Testis (tissue), 2 donors: ENCODE results near the gene SLC29A3.

Experiments used
- POLR2A ChIP-seq: fragments of 450-650 bp; IDR thresholded peaks from one replicate; pipeline ENCODE4 v1.6.1; 2017; ENCODE audit warnings: antibody characterized with exemption, mild to moderate bottlenecking, moderate library complexity
- TF ChIP-seq, protein P1 (sequence below), 3 experiments: fragments of 450-650 bp in 2 of 3; fragments of 200-600 bp in 1 of 3; sonication (generic) in 1 of 3; IDR thresholded peaks; one replicate each; pipeline ENCODE4 v1.5.1; 2016 to 2019; ENCODE audit warnings: antibody characterized with exemption in 3 of 3, mild to moderate bottlenecking in 2 of 3, moderate library complexity in 1 of 3

- TF ChIP-seq, protein P1, sequence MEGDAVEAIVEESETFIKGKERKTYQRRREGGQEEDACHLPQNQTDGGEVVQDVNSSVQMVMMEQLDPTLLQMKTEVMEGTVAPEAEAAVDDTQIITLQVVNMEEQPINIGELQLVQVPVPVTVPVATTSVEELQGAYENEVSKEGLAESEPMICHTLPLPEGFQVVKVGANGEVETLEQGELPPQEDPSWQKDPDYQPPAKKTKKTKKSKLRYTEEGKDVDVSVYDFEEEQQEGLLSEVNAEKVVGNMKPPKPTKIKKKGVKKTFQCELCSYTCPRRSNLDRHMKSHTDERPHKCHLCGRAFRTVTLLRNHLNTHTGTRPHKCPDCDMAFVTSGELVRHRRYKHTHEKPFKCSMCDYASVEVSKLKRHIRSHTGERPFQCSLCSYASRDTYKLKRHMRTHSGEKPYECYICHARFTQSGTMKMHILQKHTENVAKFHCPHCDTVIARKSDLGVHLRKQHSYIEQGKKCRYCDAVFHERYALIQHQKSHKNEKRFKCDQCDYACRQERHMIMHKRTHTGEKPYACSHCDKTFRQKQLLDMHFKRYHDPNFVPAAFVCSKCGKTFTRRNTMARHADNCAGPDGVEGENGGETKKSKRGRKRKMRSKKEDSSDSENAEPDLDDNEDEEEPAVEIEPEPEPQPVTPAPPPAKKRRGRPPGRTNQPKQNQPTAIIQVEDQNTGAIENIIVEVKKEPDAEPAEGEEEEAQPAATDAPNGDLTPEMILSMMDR (IDR thresholded peaks at IDR 0.05) = no peak
- no peak for TF ChIP-seq POLR2A
Measured at GRCh38 chr10:71397296-71398212, 78.5 kb downstream of the SLC29A3 start.
